GM18909 (cell line): ENCODE data around the gene SCARB1.

ENCODE experiments used
- ATAC-seq: cut with Tn5 transposase; IDR thresholded peaks from one replicate; pipeline ENCODE4 v1.9.1; 2021; ENCODE audit warnings: mild to moderate bottlenecking; ENCODE audit not compliant: unreplicated experiment, poor library complexity

SCARB1 gene

DNA sequence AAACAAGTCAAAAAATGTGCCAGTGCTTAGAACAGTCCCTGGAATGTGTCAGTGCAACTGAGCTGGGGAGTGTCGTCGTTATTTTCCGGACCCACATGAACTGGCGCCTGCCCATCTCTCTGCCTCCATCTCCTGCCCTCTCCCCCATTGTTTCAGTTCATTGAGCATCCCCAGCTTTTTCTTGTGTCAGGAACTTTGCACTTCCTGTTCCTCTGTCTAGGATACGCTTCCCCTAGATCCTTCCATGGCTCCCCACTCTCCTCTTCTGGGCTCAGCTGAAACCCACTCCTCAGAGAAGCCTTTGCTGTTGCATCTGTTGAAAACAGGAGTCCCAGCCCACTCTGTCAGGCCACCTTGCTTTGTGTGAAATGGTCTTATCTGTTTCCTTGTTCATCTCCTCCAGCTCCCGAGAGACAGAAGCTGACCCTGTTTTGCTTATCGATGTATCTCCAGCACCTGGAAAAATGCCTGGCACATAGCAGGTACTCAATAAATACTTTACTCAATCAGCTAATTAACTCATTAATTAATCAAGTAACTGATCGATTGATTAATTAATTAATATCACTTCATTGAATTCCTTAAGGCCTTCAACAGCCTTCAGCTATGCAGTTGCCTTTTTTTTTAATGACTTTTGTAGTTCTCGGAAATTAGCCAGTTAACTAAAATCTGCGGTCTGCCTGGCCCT lies 2.7 kb upstream of the SCARB1 start:
- no peak for ATAC-seq

GRCh38 chr12:124865728-124866127 lies 2.1 kb upstream of the SCARB1 start:
- ATAC-seq, result no peak

DNA sequence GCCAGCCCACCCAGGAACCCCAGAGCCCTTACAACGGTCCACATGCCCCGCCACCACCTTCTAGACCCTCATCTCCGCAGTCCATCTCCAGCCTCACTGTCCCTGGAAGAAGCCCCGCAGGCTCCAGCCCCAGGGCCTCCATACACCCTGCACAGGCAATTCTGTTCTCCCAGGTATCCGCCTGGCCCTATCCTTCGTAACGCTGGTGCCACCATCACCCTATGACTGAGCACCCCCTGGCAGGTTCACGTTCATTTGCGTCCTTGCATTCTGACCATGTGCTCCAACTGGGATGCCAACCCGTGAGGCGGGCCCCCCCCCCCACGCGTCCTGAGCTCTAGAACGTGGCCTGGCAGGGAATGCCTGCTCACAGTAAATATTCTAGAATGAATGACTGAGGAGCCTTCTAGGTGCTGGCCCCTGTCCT lies 675 bp upstream of the SCARB1 start:
- ATAC-seq, result no peak

DNA sequence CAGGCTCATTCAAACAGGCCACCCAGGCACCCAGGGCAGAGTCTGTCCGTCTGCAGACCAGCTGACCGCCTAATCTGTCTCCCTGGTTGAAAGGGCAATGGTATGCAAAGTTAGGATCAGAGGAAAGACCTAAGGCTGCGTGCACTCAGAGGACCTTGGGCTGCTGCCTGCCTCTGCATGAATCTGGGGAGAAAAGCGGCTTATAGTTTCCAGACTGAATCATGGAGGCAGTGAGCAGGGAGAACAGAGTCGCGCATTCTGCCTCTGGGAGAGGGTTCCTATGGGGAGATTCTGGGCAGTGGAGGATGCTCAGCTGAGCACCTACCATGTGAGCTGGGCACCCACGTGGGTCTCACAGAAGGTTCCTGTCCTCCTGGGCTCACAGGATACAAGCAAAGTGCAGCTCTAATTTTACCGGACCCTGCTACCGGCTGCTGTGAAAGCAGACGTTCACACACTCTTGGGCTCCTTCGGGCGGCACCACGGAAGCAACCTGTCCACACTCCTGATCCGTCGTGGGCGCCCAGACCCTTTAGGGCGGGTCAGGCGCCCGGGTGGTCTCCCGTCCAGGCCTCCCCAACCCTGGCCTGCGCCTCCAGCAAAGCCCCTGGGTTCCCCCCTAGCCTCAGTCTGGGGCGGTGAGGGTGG lies 772 bp downstream of the SCARB1 start:
- peak; percentile 29 for ATAC-seq

GRCh38 chr12:124861898-124862676 lies 1.6 kb downstream of the SCARB1 start:
- ATAC-seq, result peak; percentile 34

DNA sequence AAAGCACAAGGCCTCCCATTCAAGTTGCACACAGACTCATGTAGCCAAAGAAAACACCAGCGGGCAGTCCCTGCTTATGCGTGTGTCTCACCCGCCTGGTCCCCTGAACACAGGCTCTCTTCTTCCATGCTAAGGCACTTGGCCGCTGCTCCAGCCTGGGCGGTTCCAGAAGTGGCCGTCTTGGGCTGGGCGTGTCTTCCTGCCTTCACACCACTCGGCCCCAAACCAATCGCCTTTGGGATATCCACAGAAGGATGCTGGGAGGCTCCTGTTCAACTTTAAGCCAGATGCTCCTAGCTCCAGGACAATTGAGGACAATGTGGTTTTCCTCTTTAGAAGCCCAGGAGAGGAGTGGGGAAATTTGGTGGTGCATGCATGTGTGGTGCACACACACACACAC lies 2.2 kb downstream of the SCARB1 start:
- ATAC-seq, result no peak

- no peak for ATAC-seq
Measured at GRCh38 chr12:124857921-124858461, 5.7 kb downstream of the SCARB1 start.

DNA sequence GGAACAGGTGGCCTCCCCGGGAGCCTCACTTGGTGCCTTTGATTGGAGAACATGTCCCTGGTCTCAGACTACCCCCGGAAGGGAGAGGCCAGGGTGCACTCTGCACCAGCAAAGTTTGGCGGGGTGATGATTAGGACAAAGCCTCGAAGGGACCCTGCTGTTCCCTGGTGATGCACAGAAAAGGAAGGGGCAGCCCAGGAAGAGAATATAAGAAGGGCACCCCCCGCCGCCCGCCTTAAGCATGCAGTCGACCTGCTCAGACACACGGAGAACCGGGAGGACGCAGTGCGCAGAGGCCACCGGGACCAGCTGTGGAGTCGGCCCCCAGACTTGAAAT lies 6.9 kb downstream of the SCARB1 start:
- ATAC-seq, result no peak

DNA sequence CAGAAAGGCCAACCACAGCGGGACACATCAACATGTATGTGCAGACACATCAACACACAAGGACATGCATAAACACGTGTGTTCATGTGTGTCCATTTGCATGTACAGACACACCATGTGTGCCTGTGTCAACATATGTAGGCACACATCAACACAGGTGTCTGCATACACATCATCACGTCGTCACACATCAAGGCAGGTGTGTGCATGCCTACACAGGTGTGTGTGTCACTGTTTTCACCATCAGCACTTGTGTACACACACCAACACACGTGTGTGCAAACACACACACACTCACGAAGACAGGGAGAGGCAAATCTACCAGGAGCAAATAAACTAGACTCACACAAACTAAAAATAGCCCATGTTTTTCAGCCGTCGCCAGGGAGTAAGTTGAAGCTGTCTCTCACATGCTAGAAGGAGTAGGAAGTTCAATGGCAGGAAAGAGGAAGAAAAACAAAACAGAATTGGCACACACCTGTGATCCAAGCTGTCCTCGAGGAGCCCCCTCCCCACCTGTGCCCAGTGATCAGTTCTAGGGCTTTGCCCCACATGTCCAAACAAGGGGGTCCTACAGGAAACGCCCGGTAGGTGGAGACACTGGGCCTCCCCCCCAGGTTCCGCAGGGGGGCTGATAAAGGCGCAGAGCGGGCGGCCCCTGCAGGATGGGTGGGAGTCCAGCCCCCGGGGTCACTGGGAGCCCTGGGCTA lies 7.4 kb downstream of the SCARB1 start:
- no peak for ATAC-seq

- no peak for ATAC-seq
Measured at GRCh38 chr12:124855275-124855957, 8.2 kb downstream of the SCARB1 start.

DNA sequence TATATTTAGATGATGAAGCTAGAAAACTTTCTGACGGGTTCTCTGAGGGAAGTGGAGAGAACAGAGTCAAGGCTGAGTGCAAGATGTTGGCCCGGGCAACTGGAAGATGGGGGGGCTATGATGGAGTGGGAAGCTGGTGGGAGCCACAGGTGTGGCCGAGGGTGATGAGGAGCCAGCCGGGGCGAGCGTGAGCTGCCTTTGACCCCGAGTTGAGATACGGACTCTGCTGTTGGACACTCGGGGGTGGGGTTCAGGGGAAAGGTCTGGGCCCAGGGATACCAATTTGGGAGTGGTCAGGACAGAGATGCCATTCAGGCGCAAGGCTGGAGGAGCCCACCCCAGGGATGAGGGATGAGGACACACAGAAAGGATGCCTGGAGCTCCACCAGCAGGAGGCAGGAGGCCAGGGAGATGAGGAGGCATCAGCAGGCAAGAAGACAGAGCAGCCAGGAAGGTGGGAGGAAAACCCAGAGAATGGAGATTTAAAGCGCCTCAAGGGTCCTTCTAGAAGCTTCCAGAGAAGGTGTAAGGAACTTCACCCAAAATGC lies 9.0 kb downstream of the SCARB1 start:
- ATAC-seq, result no peak

GRCh38 chr12:124853781-124854636 lies 9.7 kb downstream of the SCARB1 start:
- no peak for ATAC-seq

DNA sequence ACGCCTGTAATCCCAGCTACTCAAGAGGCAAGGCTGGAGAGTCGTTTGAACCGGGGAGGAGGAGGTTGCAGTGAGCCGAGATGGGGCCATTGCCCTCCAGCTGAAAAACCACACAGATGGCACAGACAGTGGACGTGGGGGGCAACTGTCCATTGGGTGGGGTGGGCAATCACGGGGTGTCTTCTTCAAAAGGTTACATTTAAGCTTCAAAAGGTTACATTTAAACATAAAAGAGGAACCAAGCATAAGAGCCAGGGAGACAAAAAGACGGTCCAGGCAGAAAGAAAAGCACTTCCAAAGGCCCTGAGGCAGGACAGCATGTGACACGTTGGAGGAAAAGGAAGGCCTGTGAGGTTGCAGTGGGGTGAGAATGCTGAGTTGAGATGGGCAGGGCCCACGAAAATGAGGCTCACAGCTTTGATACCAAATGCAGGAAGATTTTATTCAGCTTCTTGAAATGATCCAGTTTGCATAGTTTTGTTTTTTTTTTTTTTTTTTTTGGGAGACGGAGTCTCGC lies 10.7 kb downstream of the SCARB1 start:
- no peak for ATAC-seq

DNA sequence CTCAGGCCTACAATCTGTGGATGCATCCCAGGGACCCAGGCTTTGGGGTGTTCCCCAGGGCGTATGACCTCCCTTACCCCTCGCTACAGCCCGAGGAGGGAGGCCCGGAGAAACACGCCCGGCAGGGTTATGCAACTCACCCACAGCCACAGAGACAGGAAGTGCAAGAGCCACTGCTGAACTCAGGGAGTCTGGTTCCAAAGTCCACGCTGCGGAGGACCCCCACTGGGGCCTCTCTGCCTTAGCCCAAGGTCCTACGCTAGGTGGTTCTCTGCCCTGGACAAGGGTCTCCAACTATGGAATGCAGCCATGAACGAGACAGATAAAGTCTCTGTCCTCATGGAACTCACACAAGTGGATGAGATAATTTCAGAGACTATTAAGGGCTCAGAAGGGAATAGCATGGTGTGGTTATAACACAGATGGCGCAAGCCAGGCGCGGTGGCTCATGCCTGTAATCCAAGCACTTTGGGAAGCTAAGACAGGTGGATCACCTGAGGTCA lies 11.3 kb downstream of the SCARB1 start:
- no peak for ATAC-seq

DNA sequence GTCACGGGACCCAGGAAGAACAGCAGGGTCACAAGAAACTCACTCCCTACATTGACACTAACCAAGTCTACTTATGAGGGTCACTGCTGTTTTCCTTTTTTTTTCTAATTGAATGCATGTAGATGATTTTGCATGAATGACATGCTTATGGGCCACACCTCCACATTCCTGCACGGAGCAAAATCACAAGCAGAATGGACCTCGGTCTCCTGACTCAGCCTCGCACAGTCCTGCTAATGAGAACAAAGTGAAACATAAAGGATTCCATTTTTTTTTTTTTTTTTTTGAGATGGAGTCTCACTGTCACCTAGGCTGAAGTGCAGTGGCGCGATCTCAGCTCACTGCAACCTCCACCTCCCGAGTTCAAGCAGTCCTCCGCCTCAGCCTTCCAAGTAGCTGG lies 12.3 kb downstream of the SCARB1 start:
- ATAC-seq, result no peak

- ATAC-seq, result no peak
Measured at GRCh38 chr12:124849382-124849781, 14.3 kb downstream of the SCARB1 start.

- no peak for ATAC-seq
Measured at GRCh38 chr12:124848621-124849380, 14.9 kb downstream of the SCARB1 start.
